ENCODE results near the gene C17orf67. TPM values are rescaled to one million over a fixed set of nuclear protein-coding genes. Genes with fewer than 3 reads are reported as not detected.

Gene C17orf67
- polyA plus RNA-seq, 1 donor (not counting 4 experiments of a cell fraction or from before 2014, with no cell fraction given), result 0.46 TPM

DNA sequence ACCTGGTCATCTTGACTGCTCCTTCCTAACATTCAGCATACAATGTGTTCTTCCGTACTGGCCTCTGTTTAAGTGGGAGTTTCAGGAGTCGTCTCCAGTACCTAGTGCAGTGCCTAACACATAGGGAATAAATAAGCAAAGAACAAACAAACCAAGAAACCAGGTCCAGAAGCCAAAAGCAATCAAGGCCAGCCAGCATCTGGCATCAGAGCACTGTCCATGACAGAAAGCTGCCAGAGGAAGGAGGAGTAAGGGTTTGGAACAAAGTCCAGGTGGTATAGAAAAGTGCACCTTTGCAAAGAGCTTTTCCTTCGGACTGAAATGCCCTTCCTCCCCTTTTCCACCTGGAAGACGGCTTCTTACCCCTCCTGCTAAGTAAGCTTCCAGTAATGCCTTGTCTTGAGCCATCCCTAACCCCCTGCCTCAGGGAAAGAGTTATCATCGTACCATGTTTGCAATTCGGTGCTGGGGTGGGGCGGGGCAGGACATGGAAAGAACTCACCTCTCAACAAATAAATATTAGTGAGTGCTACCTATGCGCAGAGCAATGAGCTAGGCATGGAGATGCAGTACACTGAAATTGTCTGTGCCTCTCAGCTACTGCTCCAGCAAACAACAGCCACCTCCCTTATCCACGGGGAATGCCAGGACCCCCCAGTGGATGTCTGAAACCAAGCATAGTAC lies 47.6 kb downstream of the C17orf67 start:
- H3K4me2 ChIP-seq (ENCODE audit: control insufficient read depth, extremely low read depth, insufficient read depth, low read depth, low read length), result peak overlapping the region; percentile 5
- peak overlapping the region; percentile 90 for H3K27ac ChIP-seq (ENCODE audit: control insufficient read depth, insufficient read depth, low read length)

DNA sequence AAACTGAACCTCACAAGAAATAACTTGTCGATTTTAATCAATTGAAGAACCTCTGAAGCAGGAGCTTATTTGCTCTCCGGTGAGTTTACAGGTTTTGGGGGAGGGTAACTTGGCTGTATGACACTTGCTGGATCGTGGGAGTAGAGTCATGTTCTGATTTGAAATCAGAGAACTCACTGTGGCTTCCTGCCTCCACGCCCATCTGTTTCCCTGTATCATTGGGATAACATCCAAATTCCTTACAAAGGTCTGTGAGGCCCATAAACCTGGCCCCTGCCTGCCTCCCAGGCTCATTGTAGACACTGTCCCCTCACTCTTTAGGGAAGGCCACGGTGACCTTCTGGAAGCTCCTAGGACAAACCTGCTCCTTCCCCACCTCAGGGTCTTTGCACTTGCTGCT lies 48.3 kb downstream of the C17orf67 start:
- Histone ChIP-seq H3K36me3 (ENCODE audit: control insufficient read depth in 2 of 2, extremely low read depth in 1 of 2, insufficient read depth in 2 of 2, low read length in 2 of 2) (no peaks in the 10 kb centered on the region), H3K9ac (ENCODE audit: control insufficient read depth, extremely low read depth, insufficient read depth, low read length) (peak overlapping the region; percentile 28), H3K4me1 (ENCODE audit: control insufficient read depth, extremely low read depth, insufficient read depth, low read length) (peaks cover 35% of the 10 kb centered on the region), H3K27ac (ENCODE audit: control insufficient read depth, insufficient read depth, low read length) (peak overlapping the region; percentile 90), H3K4me2 (ENCODE audit: control insufficient read depth, extremely low read depth, insufficient read depth, low read depth, low read length) (peak overlapping the region; percentile 5), H2AFZ (ENCODE audit: control insufficient read depth, low read length) (no peak overlapping the region), H3K79me2 (ENCODE audit: control insufficient read depth, insufficient read depth, low read length) (no peaks in the 10 kb centered on the region), H3K9me3 (ENCODE audit: control insufficient read depth, low read depth, low read length) (no peaks in the 10 kb centered on the region), H4K20me1 (ENCODE audit: control insufficient read depth, extremely low read depth, insufficient read depth, low read length) (no peaks in the 10 kb centered on the region), H3K9me1 (ENCODE audit: control insufficient read depth, extremely low read depth, insufficient read depth, low read length) (no peaks in the 10 kb centered on the region), H3K27me3 (ENCODE audit: control insufficient read depth, extremely low read depth, insufficient read depth, low read length) (no peaks in the 10 kb centered on the region), H3K4me3 (ENCODE audit: control insufficient read depth in 2 of 3, extremely low read depth in 1 of 3, insufficient read depth in 2 of 3, low read depth in 1 of 3, low read length in 3 of 3) (no peak overlapping the region)
- peak; percentile 58 for DNase-seq (ENCODE audit: low read depth, low spot score)
- peak; percentile 63 for FAIRE-seq
- dilution Hi-C loops (cut with MboI; ENCODE audit: extremely low pct_ligation_motif_present, low sequenced_read_pairs), result no loop called here
- no peak for TF ChIP-seq EZH2 (IDR thresholded peaks at IDR 0.05; ENCODE audit: low read length)
- TF ChIP-seq, protein P1, sequence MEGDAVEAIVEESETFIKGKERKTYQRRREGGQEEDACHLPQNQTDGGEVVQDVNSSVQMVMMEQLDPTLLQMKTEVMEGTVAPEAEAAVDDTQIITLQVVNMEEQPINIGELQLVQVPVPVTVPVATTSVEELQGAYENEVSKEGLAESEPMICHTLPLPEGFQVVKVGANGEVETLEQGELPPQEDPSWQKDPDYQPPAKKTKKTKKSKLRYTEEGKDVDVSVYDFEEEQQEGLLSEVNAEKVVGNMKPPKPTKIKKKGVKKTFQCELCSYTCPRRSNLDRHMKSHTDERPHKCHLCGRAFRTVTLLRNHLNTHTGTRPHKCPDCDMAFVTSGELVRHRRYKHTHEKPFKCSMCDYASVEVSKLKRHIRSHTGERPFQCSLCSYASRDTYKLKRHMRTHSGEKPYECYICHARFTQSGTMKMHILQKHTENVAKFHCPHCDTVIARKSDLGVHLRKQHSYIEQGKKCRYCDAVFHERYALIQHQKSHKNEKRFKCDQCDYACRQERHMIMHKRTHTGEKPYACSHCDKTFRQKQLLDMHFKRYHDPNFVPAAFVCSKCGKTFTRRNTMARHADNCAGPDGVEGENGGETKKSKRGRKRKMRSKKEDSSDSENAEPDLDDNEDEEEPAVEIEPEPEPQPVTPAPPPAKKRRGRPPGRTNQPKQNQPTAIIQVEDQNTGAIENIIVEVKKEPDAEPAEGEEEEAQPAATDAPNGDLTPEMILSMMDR (optimal IDR thresholded peaks at IDR 0.05 in 1 of 3, IDR thresholded peaks at IDR 0.05 in 1 of 3, conservative IDR thresholded peaks at IDR 0.05 in 1 of 3; ENCODE audit: extremely low read depth in 1 of 3, insufficient read depth in 2 of 3, low read length in 3 of 3), result no peak

More for the DNA sequence above, 47.6 kb downstream of the C17orf67 start:
- H2AFZ ChIP-seq (ENCODE audit: control insufficient read depth, low read length), result no peak overlapping the region
- no peaks in the 10 kb centered on the region for H3K27me3 ChIP-seq (ENCODE audit: control insufficient read depth, extremely low read depth, insufficient read depth, low read length)
- FAIRE-seq (no peak), DNase-seq (ENCODE audit: low read depth, low spot score) (no peak)
- dilution Hi-C loops (cut with MboI; ENCODE audit: extremely low pct_ligation_motif_present, low sequenced_read_pairs), result no loop called here
- TF ChIP-seq, protein P1 (optimal IDR thresholded peaks at IDR 0.05 in 1 of 3, IDR thresholded peaks at IDR 0.05 in 1 of 3, conservative IDR thresholded peaks at IDR 0.05 in 1 of 3; ENCODE audit: extremely low read depth in 1 of 3, insufficient read depth in 2 of 3, low read length in 3 of 3), result no peak
- no peak for TF ChIP-seq EZH2 (IDR thresholded peaks at IDR 0.05; ENCODE audit: low read length)
- no peaks in the 10 kb centered on the region for H3K9me3 ChIP-seq (ENCODE audit: control insufficient read depth, low read depth, low read length)
- H3K9me1 ChIP-seq (ENCODE audit: control insufficient read depth, extremely low read depth, insufficient read depth, low read length), result no peaks in the 10 kb centered on the region
- peak overlapping the region; percentile 26 for H3K9ac ChIP-seq (ENCODE audit: control insufficient read depth, extremely low read depth, insufficient read depth, low read length)
- no peaks in the 10 kb centered on the region for H3K36me3 ChIP-seq (ENCODE audit: control insufficient read depth in 2 of 2, extremely low read depth in 1 of 2, insufficient read depth in 2 of 2, low read length in 2 of 2)
- H4K20me1 ChIP-seq (ENCODE audit: control insufficient read depth, extremely low read depth, insufficient read depth, low read length), result no peaks in the 10 kb centered on the region
- H3K79me2 ChIP-seq (ENCODE audit: control insufficient read depth, insufficient read depth, low read length), result no peaks in the 10 kb centered on the region
- peaks cover 32% of the 10 kb centered on the region for H3K4me1 ChIP-seq (ENCODE audit: control insufficient read depth, extremely low read depth, insufficient read depth, low read length)
- H3K4me3 ChIP-seq (ENCODE audit: control insufficient read depth in 2 of 3, extremely low read depth in 1 of 3, insufficient read depth in 2 of 3, low read depth in 1 of 3, low read length in 3 of 3), result no peak overlapping the region

All from keratinocyte (primary cell).